Sciatic nerve (tissue), 2 donors: Measurements from ENCODE around the gene TBC1D7. TPM values are rescaled to one million over a fixed set of nuclear protein-coding genes. Genes with fewer than 3 reads are reported as not detected.
"Not testable (repeated sequence)": the region's sequence is repeated elsewhere in the genome, so short reads cannot be mapped to it uniquely, and the experiment has no call there.

ENCODE experiments used
- ATAC-seq: fragments of 200-7000 bp; cut with Tn5 transposase; one replicate; pipeline ENCODE4 v1.9.1; 2020; ENCODE audit warnings: mild to moderate bottlenecking, moderate library complexity
- DNase-seq: peaks from one replicate; pipeline ENCODE4 v3.0.0-alpha.2; 2020; ENCODE audit warnings: low spot score
- intact Hi-C: fragments of 100-400 bp; cut with DNase I; formaldehyde crosslinking; loops from one replicate; pipeline ENCODE4 v1.14.2; 2022
- total RNA-seq: library from RNA; stranded (reverse); fragmentation: NEBNext Ultra II Directional; extraction: Animal tissue kit (Norgen Biotek cat#: 25700); gene quantifications from one replicate; pipeline ENCODE4 v1.2.1, GENCODE V29; 2021
- donor health status: DM: no; HTN: no; CAD: no.
- donor health status: DM: no; HTN: no; CAD: no.

Gene TBC1D7
- total RNA-seq, 1 donor from 2014 or later = 10.2 TPM

- ATAC-seq (no peak), DNase-seq (no peak)
- intact Hi-C loops = no loop called here
These were observed 3.4 kb upstream of the TBC1D7 start for GRCh38 chr6:13331516-13332348.

- intact Hi-C loops = no loop called here
- DNase-seq (no peak), ATAC-seq (no peak)
These were observed 492 bp upstream of the TBC1D7 start for GRCh38 chr6:13328875-13329183.

DNA sequence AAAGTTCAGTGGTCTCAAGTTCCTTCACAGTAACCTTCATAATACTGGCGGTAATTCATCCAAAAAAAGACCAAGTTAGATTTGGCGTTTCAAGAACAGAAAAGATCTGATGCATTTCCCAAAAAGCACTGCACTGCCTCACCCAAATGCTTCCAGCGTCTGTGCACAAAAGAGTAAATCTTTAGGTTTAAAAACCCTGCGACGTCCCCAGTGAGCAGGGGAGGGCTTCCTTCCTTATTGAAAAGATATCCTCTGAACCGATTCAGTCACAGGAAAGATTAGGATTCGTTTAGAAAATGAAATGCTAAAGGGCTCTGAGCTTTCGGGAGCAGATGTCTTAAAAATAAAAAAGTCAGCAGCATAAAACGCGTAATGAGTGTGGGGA, 654 bp downstream of the TBC1D7 start:
- ATAC-seq = no peak
- DNase-seq = no peak
- intact Hi-C loops = no loop called here

DNA sequence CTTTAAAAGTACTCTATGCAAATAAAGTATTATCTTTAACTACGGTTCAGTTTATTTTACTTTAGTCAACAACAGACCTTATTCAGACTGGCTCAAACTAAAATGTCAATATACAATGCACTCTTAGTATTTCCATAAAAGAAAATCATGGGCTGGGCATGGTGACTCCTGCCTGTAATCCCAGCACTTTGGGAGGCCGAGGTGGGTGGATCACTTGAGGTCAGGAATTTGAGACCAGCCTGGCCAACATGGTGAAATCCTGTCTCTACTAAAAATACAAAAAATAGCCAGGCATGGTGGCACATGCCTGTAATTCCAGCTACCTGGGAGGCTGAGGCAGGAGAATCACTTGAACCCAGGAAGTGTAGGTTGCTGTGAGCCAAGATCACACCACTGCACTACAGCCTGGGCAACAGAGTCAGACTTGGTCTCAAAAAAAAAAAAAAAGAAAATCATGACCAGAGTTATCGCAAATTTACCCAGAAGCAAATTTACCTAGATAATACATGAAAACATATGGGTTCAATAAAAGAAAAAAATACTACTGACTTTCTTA, 2.2 kb downstream of the TBC1D7 start:
- intact Hi-C loops, DNase-seq, ATAC-seq: not testable (repeated sequence)

DNA sequence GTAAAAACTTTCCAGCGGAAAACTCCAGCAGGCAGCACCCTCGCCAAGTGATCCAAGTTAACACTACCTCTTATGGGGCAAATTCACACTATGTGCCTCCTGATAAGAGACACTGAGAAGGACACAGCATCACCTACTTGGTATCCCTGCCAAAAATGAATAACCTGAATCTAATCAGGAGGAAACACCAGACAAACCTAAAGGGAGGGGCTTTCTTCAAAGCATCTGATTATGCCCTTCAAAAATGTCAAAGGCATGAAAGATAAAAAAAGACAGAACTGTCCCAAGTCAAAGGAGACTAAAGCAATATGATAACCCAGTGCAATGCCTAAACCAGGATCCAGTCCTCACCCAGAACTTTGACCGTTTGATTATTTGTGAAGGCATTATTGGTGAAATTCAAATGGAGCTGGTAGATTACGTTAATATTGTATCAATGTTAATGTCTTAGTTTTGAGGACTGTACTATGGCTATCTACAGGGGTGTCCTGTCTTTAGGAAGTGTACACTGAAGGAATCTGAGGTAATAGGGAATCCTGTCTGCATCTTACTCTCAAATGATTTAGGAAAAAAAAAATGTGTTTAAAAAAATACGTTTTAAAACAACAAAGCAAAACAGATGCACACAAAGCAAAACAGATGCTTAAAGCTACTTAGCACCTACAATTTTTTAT, 8.3 kb downstream of the TBC1D7 start:
- DNase-seq = no peak
- ATAC-seq = no peak
- intact Hi-C loops = no loop called here

DNA sequence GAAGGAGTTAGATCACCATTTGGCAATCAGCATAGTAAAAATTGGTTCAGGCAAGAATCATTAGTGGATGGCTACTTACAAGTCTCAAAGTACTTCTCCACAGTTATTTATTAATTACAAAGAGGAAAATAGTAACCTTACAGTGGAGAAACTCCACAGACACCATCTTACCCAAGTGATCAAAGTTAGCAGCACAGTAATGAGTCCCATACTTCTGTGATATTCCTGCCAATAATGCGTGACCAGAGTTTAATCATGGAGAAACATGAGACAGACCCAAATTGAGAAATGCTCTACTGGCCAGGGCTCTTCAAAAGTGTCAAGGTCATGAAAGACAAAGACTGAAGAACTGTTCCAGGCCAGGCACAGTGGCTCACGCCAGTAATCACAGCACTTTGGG, 9.5 kb downstream of the TBC1D7 start:
- DNase-seq (no peak), ATAC-seq (no peak)
- intact Hi-C loops = no loop called here

- DNase-seq = no peak
- intact Hi-C loops = no loop called here
- ATAC-seq = no peak
These were observed 12.4 kb downstream of the TBC1D7 start for GRCh38 chr6:13315896-13316295.

DNA sequence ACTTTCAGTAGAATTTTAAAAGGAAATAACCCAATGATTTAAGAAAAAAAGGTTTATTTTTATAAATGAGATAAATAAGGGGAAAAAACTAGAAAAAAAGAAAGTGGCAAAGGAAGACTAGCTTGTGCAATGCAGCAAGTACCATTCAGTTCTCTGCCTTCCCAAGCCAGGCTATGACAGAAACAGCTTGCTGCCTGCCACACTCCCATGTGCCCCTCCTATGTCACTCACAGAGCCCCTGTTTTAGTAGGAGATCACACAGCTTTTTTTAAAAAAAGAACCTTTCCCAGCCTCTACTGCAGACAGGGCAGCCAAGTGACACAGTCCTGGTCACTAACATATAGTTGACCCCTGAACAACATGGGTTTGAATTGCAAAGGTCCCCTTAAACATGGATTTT, 13.5 kb downstream of the TBC1D7 start:
- no peak for DNase-seq
- no peak for ATAC-seq
- intact Hi-C loops = no loop called here

GRCh38 chr6:13311155-13311554, 17.2 kb downstream of the TBC1D7 start:
- no peak for DNase-seq
- intact Hi-C loops = no loop called here
- ATAC-seq = no peak

GRCh38 chr6:13308332-13308731, 20.0 kb downstream of the TBC1D7 start:
- no peak for DNase-seq

GRCh38 chr6:13307508-13307995, 20.8 kb downstream of the TBC1D7 start:
- intact Hi-C loops = no loop called here
- DNase-seq (no peak), ATAC-seq (no peak)

More at GRCh38 chr6:13308332-13308731, 20.0 kb downstream of the TBC1D7 start:
- no peak for ATAC-seq
- intact Hi-C loops = no loop called here

GRCh38 chr6:13305791-13306190, 22.5 kb downstream of the TBC1D7 start:
- intact Hi-C loops = no loop called here
- DNase-seq = no peak
- ATAC-seq = no peak

GRCh38 chr6:13305288-13305687, 23.0 kb downstream of the TBC1D7 start:
- DNase-seq (no peak), ATAC-seq (no peak)
- intact Hi-C loops = no loop called here

DNA sequence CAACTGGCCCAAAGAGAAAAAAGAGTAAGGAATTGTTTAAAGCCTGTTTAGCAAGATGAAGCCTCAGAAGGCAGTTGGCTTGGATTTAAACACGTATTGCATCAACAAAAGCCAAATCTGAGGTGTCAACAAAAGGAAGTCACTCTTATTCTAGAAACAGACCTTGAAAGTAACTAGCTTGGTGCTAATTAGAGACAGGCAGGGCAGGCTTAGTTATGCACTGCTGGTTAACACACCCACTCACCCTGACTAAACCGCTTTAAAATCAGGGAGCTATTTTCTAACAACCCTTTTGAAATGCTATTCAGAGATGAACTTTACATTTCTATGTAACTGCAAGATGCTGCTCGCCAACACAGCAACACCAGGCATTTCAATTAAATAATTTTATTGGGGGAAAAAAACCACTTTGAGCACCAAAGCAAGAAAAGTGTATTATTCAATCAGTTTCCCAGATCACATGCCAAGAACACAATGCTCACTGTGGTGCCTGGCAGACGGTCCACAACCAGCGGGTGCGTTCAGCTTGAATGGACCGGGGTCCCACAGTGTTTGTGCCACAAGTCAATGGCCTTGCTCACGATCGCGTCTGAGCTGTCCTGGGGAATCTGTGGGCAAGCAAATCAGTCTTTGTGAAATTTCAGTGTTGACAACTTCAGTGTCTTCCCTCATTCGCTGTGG, 23.6 kb downstream of the TBC1D7 start:
- intact Hi-C loops = loop anchor here (1.0 kb wide), 1 partner anchor 29 kb away; no protein-coding TSS in a partner anchor
- ATAC-seq (no peak), DNase-seq (no peak)

DNA sequence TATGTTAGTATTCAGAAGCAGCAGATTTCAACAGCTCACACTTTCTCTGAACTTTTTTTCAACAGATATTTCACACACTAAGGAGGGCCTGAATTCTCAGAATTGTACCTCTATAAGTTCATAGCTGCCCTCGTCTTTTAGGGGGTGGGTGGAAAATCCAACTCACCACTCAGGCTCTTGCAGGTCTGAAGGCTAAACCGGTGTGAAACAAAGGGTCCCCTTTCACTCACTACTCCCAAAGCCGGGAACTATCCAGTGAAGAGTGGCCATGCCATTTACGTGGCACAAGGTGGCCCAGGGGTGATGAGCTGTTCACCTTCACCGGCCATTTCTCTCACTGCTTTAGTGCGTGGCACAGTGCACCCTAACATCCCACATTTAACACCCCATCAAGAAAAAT, 24.2 kb downstream of the TBC1D7 start:
- no peak for DNase-seq
- intact Hi-C loops = loop anchor here (1.0 kb wide), 1 partner anchor 29 kb away; no protein-coding TSS in a partner anchor
- ATAC-seq = no peak

GRCh38 chr6:13303668-13304017, 24.7 kb downstream of the TBC1D7 start:
- DNase-seq (peak; percentile 87), ATAC-seq (peak; percentile 79)
- intact Hi-C loops = loop anchor here (1.0 kb wide), 1 partner anchor 28 kb away; no protein-coding TSS in a partner anchor

GRCh38 chr6:13302751-13303667, 25.3 kb downstream of the TBC1D7 start:
- ATAC-seq = peak; percentile 95
- peak; percentile 77 for DNase-seq
- intact Hi-C loops = no loop called here

GRCh38 chr6:13302291-13302690, 26.0 kb downstream of the TBC1D7 start:
- DNase-seq (no peak), ATAC-seq (peak; percentile 17)
- intact Hi-C loops = no loop called here
